Activated CD4-positive, alpha-beta T cell treated with anti-CD3 and anti-CD28 coated beads, Interleukin-2, amount 10 ng/mL, durations not matched to agents 7 days and 5 days (primary cell): ENCODE measurements around the gene TBC1D9B. TPM values are rescaled to one million over a fixed set of nuclear protein-coding genes. Genes with fewer than 3 reads are reported as not detected.
"Not testable (repeated sequence)": the region's sequence is repeated elsewhere in the genome, so short reads cannot be mapped to it uniquely, and the experiment has no call there.

Experiments used
- CTCF ChIA-PET: fragments of 350-600 bp; sonication (Branson Sonifier 250); formaldehyde crosslinking; loops from one replicate; lab custom pipeline; 2021; ENCODE audit warnings: antibody characterized with exemption; lab: Charles Lee
- POLR2A ChIA-PET: fragments of 350-600 bp; sonication (Branson Sonifier 250); formaldehyde crosslinking; loops from one replicate; lab custom pipeline; 2021; ENCODE audit warnings: antibody characterized with exemption; lab: Charles Lee
- DNase-seq: peaks from one replicate; pipeline ENCODE4 v3.0.0-alpha.2; 2020
- H3K27ac Mint-ChIP-seq: one replicate; pipeline ENCODE4 v1.8.0; 2021; ENCODE audit warnings: mild to moderate bottlenecking, moderate library complexity, mixed read lengths
- H3K27me3 Mint-ChIP-seq: one replicate; pipeline ENCODE4 v1.8.0; 2021; ENCODE audit warnings: mixed read lengths
- H3K36me3 Mint-ChIP-seq: one replicate; pipeline ENCODE4 v1.8.0; 2021; ENCODE audit warnings: low read depth, mixed read lengths
- H3K4me1 Mint-ChIP-seq: one replicate; pipeline ENCODE4 v1.8.0; 2021; ENCODE audit warnings: mixed read lengths
- H3K4me3 Mint-ChIP-seq: one replicate; pipeline ENCODE4 v1.8.0; 2021; ENCODE audit warnings: mild to moderate bottlenecking, moderate library complexity, mixed read lengths
- H3K9me3 Mint-ChIP-seq: one replicate; pipeline ENCODE4 v1.8.0; 2021; ENCODE audit warnings: mixed read lengths
- total RNA-seq, 2 experiments: library from RNA; stranded (reverse); gene quantifications; one replicate each; pipeline ENCODE4 v1.2.3, GENCODE V29; 2021

TBC1D9B gene
- total RNA-seq, 2 experiments from 2014 or later = 86.4 to 92.9 TPM

DNA sequence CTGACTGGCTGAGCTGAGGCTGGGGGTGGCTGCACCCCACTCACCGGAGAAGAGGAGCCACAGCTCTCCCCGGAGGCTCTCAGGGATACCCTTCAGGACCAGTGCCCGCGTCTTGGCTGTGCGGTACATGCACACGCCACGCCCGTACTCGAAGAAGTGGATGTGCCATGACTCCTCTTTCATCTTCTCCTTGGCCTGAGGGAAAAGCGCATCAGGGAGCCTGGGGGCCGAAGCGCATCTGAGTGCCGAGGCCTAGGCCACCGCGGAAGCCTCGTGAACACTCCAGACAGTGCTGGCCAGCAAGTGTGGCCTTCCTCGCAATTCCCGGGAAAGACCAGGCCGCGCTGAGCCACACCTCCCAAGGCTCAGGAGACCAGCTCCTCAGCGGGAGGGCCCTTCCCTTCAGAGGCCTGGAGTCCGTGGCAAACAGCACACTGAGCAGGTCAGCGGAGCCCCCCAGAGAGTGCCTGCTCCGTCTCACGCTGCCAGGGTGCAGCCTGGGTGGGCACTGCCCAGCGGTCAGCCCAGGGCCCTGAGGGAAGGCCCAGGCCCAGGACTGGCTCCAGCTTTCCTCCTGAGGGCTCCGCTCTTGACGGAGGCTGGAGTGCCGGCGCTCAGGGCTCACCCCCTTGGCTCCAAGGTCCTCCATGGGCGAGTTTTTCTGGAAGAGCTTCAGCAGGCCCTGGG, 28.6 kb downstream of the TBC1D9B start:
- H3K27ac Mint-ChIP-seq = no peak overlapping the region
- ChIA-PET POLR2A (no interaction called here), CTCF (interaction anchor here (0.7 to 1.2 kb wide), 3 partner anchors 10 to 25 kb away, joined by 3 to 4 read pairs (median 3); no protein-coding TSS in a partner anchor)
- peaks cover 2% of the 10 kb centered on the region for H3K4me1 Mint-ChIP-seq
- no peak for DNase-seq
- peaks cover 8% of the 10 kb centered on the region for H3K9me3 Mint-ChIP-seq
- no peak overlapping the region for H3K4me3 Mint-ChIP-seq
- H3K27me3 Mint-ChIP-seq = no peaks in the 10 kb centered on the region
- peaks cover 36% of the 10 kb centered on the region for H3K36me3 Mint-ChIP-seq

DNA sequence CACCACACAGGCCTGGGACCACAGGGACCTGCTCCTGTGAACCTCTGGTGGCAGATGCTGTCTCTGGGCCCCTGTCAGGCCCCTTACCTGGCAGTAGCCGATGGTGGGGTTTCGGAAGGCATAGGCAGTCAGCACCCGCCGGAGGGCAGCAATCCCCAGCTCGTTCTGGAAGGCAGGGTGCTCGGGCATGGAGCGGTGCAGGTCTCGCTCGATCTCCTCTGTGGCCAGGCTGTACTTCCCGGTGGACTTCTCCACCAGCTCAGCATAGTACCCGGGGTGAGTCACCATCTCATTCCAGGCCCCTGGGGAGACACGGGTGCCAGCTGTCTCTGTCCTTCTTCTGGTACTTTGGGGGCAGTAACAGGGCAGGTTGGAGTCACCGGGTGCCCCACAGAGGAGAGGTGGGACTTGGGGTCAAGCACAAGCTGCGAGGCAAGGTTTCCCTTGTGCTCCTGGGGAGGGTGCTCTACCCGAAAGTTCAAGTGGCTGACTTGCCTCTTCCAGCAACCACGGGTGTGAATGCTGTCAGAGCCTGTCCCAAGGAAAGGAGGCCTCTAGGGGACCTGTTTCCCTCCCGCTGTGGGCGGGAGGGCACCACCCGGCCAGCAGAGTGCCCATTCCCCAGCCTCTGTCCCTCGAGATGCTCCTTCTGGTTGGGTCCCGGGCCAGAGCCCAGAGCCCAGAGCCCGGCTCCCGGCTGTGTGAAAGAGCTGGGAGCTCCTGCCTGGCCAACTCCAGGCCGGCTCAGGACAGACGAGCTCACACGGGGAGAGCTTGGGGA, 29.3 kb downstream of the TBC1D9B start:
- peaks cover 29% of the 10 kb centered on the region for H3K36me3 Mint-ChIP-seq
- H3K27ac Mint-ChIP-seq = no peak overlapping the region
- CTCF ChIA-PET = interaction anchor here (0.6 to 1.2 kb wide), 6 partner anchors 9 to 178 kb away, joined by 3 to 4 read pairs (median 3); no protein-coding TSS in a partner anchor
- peaks cover 2% of the 10 kb centered on the region for H3K4me1 Mint-ChIP-seq
- no peak for DNase-seq
- H3K27me3 Mint-ChIP-seq = no peaks in the 10 kb centered on the region
- POLR2A ChIA-PET = no interaction called here
- H3K9me3 Mint-ChIP-seq = peaks cover 5% of the 10 kb centered on the region
- H3K4me3 Mint-ChIP-seq = no peak overlapping the region

DNA sequence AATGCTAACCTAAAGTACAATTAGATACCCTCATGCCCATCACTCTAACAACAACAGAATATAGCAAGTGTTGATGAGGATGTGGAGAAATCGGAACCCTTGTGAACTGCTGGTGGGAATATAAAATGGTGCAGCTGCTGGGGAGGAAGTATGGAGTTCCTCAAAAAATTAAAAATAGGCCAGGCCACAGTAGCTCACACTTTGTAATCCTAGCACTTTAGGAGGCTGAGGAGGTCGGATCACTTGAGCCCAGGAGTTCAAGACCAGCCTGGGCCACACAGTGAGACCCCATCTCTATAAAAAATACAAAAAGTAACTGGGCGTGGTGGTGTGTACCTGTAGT, 31.1 kb downstream of the TBC1D9B start:
- Mint-ChIP-seq H3K4me3 (no peak overlapping the region), H3K9me3 (no peaks in the 10 kb centered on the region), H3K36me3 (peaks cover 13% of the 10 kb centered on the region), H3K27ac (no peak overlapping the region), H3K27me3 (no peaks in the 10 kb centered on the region), H3K4me1 (peaks cover 2% of the 10 kb centered on the region)
- CTCF ChIA-PET = interaction anchor here (0.7 kb wide), 1 partner anchor 22 kb away, joined by 3 read pairs; no protein-coding TSS in a partner anchor
- POLR2A ChIA-PET = no interaction called here
- DNase-seq = no peak

DNA sequence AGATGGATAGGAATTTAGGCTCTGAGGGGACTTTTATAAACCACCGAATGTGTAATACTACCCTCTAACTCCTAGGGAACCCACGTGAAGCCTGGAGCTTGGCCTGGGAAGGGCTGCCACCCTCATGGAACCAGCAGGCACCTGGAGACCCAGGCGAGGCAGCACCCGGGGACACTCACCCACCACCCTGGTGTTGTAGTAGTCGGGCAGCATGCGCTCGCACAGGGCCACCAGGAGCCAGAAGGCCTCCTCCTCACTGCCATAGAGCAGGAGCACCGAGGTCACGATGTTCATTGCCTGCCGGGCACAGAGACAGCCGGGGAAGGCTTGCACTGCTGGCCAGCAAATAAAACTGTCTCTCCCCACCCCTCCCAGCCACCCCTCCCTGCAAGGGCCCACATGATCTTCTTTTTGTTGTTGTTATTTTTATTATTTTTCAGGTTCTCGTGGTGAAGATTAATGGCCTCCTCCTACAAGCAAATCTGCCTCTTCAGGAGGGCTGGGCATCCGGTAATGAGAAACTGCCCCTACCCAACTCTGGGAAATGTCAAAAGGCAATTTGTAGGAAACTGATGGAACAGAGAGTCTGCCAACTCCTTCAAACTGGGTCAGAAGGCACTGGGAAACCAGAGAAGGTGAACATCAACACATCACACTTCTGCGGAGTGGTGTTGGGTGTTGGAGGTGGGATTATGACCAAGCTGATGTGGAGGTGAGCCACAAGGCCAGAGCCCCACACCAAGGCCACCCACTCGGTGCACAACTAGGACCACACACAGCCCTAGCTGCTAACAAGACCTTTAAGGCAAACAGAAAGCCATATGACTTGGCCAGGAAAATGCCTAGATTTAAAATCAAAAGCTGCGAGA, 31.7 kb downstream of the TBC1D9B start:
- Mint-ChIP-seq H3K4me3 (no peak overlapping the region), H3K27me3 (no peaks in the 10 kb centered on the region), H3K27ac (no peak overlapping the region), H3K4me1 (peaks cover 2% of the 10 kb centered on the region), H3K9me3 (no peaks in the 10 kb centered on the region), H3K36me3 (peaks cover 8% of the 10 kb centered on the region)
- ChIA-PET POLR2A (no interaction called here), CTCF (interaction anchor here (0.7 to 1.1 kb wide), 2 partner anchors 13 to 22 kb away, joined by 3 read pairs; no protein-coding TSS in a partner anchor)
- DNase-seq = no peak

DNA sequence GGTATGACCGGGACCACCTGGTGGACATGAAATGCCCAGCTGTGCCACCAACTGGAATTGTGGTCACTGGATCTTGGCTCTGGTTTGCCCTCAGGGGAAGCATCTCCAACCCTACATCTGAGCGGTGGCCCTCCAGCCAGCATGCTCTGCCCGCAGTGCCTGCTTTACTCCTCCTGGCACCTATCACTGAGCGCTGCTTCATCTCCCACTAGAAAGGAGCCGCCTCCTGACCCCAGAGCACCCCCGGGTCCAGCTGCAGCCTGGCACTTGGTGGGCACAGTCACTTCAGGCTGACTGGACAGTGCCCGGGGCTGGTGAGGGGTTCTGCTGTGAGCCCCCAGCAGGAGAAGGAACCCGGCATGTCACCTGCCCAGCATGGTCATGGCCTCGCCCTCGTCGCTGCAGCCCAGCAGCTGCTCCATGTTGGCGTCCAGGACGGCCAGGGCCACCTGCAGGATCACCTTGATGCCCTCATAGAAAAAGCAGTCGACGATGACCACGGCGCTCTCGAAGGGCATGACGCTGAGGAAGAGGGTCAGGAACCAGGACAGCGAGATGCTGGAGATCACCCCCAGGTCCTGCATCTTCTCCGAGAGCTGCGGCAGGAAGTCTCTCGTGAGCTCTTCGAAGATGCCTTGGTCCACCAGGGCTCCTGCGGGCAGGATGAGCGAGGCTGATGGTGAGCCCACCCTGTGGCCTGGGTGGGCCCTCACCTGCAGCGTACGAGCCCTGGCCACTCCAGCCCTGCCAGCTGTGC, 33.0 kb downstream of the TBC1D9B start:
- Mint-ChIP-seq H3K27ac (no peak overlapping the region), H3K4me1 (peaks cover 2% of the 10 kb centered on the region), H3K36me3 (peaks cover 8% of the 10 kb centered on the region), H3K9me3 (no peaks in the 10 kb centered on the region), H3K4me3 (no peak overlapping the region), H3K27me3 (no peaks in the 10 kb centered on the region)
- DNase-seq = no peak
- POLR2A ChIA-PET = no interaction called here
- CTCF ChIA-PET = interaction anchor here (1.1 kb wide), 1 partner anchor 14 kb away, joined by 3 read pairs; no protein-coding TSS in a partner anchor

DNA sequence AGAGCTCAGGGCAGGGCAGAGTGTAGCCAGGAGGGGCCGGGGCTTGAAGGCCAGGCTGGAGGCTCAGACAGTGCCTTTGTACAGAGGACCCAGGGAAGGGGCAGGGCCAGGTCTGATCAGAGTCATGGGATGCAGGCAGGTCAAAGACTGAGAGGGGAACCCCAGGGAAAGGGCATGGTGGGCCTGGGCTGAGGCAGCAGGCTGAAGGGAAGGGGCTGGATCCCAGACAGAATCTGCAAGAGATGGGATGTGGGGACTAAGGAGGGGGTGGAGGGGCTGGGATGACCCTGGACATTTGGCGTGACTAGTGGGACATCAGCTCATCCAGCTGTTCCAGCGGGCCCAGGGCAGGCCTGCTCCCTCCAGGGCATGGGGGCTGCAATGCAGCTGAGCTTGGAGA, 33.6 kb downstream of the TBC1D9B start:
- Mint-ChIP-seq H3K9me3 (no peaks in the 10 kb centered on the region), H3K4me3 (no peak overlapping the region), H3K36me3 (peaks cover 8% of the 10 kb centered on the region), H3K27me3 (no peaks in the 10 kb centered on the region), H3K27ac (no peak overlapping the region), H3K4me1 (peaks cover 2% of the 10 kb centered on the region)
- no peak for DNase-seq
- POLR2A ChIA-PET = no interaction called here
- CTCF ChIA-PET = interaction anchor here (0.6 to 1.0 kb wide), 2 partner anchors 12 to 115 kb away, joined by 3 to 4 read pairs; no protein-coding TSS in a partner anchor

DNA sequence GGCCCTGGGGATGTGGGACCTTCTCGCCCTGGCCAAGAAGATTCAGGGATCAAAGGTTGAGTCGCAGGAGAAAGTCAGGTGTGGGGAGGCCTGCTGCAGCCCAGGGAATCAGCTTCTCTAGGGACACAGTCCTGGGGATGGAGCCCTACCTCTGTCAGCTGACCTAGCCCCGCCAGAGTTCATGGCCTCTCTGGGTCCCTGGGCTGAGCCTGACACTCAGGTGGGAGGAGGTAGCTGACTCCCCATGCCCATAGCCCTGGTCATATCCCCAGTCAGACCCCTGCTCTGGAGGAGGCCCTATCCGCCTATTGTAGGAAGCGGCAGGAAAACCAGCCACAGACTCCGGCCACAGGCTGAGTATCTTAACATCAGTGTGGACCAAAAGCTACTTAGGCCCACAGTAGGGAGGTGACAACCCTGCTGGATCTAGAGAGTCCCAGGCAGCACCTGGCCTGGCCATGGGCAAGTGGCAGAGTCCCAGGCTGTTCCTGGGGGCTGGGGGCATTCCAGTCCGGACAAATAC, 34.0 kb downstream of the TBC1D9B start:
- Mint-ChIP-seq H3K36me3 (peaks cover 8% of the 10 kb centered on the region), H3K27ac (no peak overlapping the region), H3K9me3 (no peaks in the 10 kb centered on the region), H3K4me1 (peaks cover 2% of the 10 kb centered on the region), H3K4me3 (no peak overlapping the region), H3K27me3 (no peaks in the 10 kb centered on the region)
- ChIA-PET POLR2A (no interaction called here), CTCF (interaction anchor here (0.6 to 1.0 kb wide), 2 partner anchors 12 to 115 kb away, joined by 3 to 4 read pairs; no protein-coding TSS in a partner anchor)
- no peak for DNase-seq

DNA sequence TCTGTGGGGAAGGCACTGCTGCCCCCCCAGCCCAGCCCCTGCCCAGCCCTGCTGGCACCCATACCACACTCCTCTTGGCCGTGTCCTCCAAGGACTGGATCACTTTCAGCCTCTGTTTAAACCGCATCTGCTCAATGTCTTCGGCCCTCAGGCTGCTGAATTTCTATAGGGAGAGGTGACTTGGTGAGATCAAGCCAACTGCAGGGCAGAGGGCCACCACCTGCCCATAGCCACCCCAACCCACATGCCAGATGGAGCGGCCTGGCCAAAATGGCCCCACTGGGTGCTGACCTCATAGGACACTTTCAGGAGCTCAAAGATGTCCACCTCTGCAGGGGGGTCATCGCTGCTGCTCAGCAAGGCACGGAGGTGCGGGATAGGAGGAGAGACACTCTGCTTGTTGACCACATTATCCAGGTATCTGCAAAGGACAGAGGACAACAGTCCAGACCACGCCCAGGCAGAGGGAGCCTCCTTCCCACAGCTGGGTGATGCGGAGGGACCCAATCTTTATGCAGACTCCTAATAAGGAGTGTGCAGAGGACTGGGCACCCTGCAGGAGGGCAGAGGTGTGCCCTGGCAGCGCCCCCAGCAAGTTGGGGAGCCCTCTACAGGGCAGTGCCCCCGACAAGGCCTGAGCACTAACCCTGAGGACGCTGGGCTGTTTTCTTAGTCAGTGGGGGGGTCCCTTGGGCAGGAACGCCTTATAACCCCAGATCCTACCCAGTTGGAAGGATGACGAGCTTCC, 34.7 kb downstream of the TBC1D9B start:
- POLR2A ChIA-PET = no interaction called here

DNA sequence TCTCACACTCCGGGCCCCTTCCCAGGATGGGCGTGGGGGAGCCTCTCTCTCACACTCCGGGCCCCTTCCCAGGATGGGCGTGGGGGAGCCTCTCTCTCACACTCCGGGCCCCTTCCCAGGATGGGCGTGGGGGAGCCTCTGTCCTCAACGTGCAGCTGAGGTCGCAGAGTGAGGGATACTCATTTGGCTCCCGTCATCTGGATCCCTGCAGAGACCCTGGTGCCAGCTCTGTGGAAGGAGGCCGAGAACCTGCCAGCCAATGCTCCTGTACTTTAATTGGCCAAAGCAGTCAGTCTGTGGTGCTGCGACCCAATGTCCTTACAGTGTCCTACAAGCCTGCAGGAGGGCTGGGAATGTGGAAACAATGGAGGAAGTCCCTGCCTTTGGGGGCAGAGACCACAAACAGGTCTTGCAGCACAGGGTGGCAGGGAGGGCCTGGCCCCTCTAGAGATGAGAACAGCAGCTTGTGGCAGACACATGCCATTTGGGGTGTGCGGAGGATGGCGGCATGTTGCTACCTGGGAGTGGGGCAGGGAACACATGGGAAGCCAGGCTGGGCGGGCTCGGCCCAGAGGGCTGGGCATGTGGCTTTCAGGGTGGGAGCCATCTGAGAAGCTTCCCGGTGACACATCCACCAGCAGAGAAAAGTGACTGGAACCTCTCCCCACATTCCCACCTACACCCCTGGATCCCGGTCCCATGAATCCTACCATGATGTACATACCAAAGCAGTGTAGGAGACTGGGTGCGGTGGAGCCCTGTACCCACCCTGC, 35.5 kb downstream of the TBC1D9B start:
- Mint-ChIP-seq H3K36me3 (peaks cover 6% of the 10 kb centered on the region), H3K4me1 (no peaks in the 10 kb centered on the region), H3K4me3 (no peak overlapping the region), H3K27me3 (no peaks in the 10 kb centered on the region), H3K9me3 (no peaks in the 10 kb centered on the region), H3K27ac (no peak overlapping the region)
- CTCF ChIA-PET = no interaction called here
- DNase-seq = no peak
- POLR2A ChIA-PET = no interaction called here

More for the DNA sequence above, 34.7 kb downstream of the TBC1D9B start:
- no peak for DNase-seq
- Mint-ChIP-seq H3K4me3 (no peak overlapping the region), H3K27ac (no peak overlapping the region), H3K27me3 (no peaks in the 10 kb centered on the region), H3K9me3 (no peaks in the 10 kb centered on the region), H3K4me1 (peaks cover 2% of the 10 kb centered on the region), H3K36me3 (peaks cover 9% of the 10 kb centered on the region)
- CTCF ChIA-PET = interaction anchor here (1.0 kb wide), 1 partner anchor 11 kb away, joined by 4 read pairs; no protein-coding TSS in a partner anchor

DNA sequence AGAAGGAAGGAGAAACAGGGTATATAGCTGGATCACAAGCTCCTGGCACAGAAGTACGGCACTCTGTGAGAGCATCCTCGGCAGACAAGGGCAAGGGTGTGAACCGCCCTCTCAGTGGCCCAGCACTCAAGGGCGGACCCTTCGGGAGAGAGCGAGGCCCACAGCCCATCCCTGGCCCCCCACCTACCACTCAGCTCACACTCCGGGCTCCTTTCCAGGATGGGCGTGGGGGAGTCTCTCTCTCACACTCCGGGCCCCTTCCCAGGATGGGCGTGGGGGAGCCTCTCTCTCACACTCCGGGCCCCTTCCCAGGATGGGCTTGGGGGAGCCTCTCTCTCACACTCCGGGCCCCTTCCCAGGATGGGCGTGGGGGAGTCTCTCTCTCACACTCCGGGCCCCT, 36.2 kb downstream of the TBC1D9B start:
- H3K9me3 Mint-ChIP-seq, H3K4me1 Mint-ChIP-seq, POLR2A ChIA-PET, H3K27me3 Mint-ChIP-seq, H3K36me3 Mint-ChIP-seq, H3K4me3 Mint-ChIP-seq, H3K27ac Mint-ChIP-seq, DNase-seq: not testable (repeated sequence)
- CTCF ChIA-PET = interaction anchor here (1.7 kb wide), 1 partner anchor 20 kb away, joined by 5 read pairs; no protein-coding TSS in a partner anchor
